Measurements from ENCODE around the gene WDR44.
"Not testable (repeated sequence)": the region's sequence is repeated elsewhere in the genome, so short reads cannot be mapped to it uniquely, and the experiment has no call there.

The WDR44 gene

GRCh38 chrX:118345464-118346257, at the start of gene WDR44:
Gene WDR44, plus strand, starts transcription at chrX:118346106. Its CDS starts 398 bp downstream, at chrX:118346504.
- peak; percentile 96 for DNase-seq

GRCh38 chrX:118305827-118306226, 40.1 kb upstream of the WDR44 start:
- not testable (repeated sequence) for DNase-seq

GRCh38 chrX:118315529-118315928, 30.4 kb upstream of the WDR44 start:
- DNase-seq: no peak

GRCh38 chrX:118324588-118324987, 21.3 kb upstream of the WDR44 start:
- DNase-seq: no peak

- DNase-seq: no peak
Observed at GRCh38 chrX:118325453-118325852, 20.5 kb upstream of the WDR44 start.

- no peak for DNase-seq
Observed at GRCh38 chrX:118329175-118329574, 16.7 kb upstream of the WDR44 start.

GRCh38 chrX:118337687-118338086, 8.2 kb upstream of the WDR44 start:
- DNase-seq: no peak

GRCh38 chrX:118338930-118339329, 7.0 kb upstream of the WDR44 start:
- no peak for DNase-seq

GRCh38 chrX:118345045-118345463, 852 bp upstream of the WDR44 start:
- DNase-seq: no peak

- DNase-seq: peak; percentile 52
Observed at GRCh38 chrX:118346258-118347094, 570 bp downstream of the WDR44 start.

- no peak for DNase-seq
Observed at GRCh38 chrX:118347131-118347530, 1.2 kb downstream of the WDR44 start.

- DNase-seq: no peak
Observed at GRCh38 chrX:118347736-118348135, 1.8 kb downstream of the WDR44 start.

- no peak for DNase-seq
Observed at GRCh38 chrX:118348186-118348810, 2.4 kb downstream of the WDR44 start.

- DNase-seq: no peak
Observed at GRCh38 chrX:118349188-118349587, 3.3 kb downstream of the WDR44 start.

GRCh38 chrX:118350221-118350620, 4.3 kb downstream of the WDR44 start:
- DNase-seq: no peak

GRCh38 chrX:118350706-118351105, 4.8 kb downstream of the WDR44 start:
- DNase-seq: no peak

- no peak for DNase-seq
Observed at GRCh38 chrX:118352566-118352965, 6.7 kb downstream of the WDR44 start.

- DNase-seq: no peak
Observed at GRCh38 chrX:118353081-118353850, 7.4 kb downstream of the WDR44 start.

- no peak for DNase-seq
Observed at GRCh38 chrX:118355225-118355920, 9.5 kb downstream of the WDR44 start.

GRCh38 chrX:118356154-118356701, 10.3 kb downstream of the WDR44 start:
- no peak for DNase-seq

GRCh38 chrX:118360429-118361125, 14.7 kb downstream of the WDR44 start:
- no peak for DNase-seq

All from right hindlimb (tissue), 1 donor.